Endothelial cell of umbilical vein (primary cell): ENCODE results near the gene TOMM20. TPM values are rescaled to one million over a fixed set of nuclear protein-coding genes. Genes with fewer than 3 reads are reported as not detected.

Experiments used
- BruUV-seq: library from RNA; stranded (reverse); fragments of 400-500 nt; replicated peaks from 2 replicates; lab custom pipeline; 2021; lab: Mats Ljungman, UMichigan
- CTCF ChIA-PET: fragments of 300-600, 350-600 bp; sonication (Branson Sonifier 250); formaldehyde crosslinking; loops from one replicate; lab custom pipeline; 2021; ENCODE audit warnings: antibody characterized with exemption, inconsistent platforms; lab: Charles Lee
- POLR2A ChIA-PET: fragments of 300-600, 350-600 bp; sonication (Branson Sonifier 250); formaldehyde crosslinking; loops from one replicate; lab custom pipeline; 2021; ENCODE audit warnings: antibody characterized with exemption, inconsistent platforms; lab: Charles Lee
- DNase-seq: peaks from one replicate; pipeline ENCODE4 v3.0.0-alpha.2; 2011; ENCODE audit warnings: low read depth, low spot score
- FAIRE-seq: peaks from 2 replicates; lab custom pipeline; 2011; peaks lifted over from hg19 to GRCh38; lab: Jason Lieb, UNC
- H2AFZ ChIP-seq: 2 replicates; pipeline ENCODE4 v1.6.0; 2012; ENCODE audit warnings: low read depth, low read length, control low read depth, inconsistent platforms
- H3K27ac ChIP-seq: 2 replicates; pipeline ENCODE4 v1.5.1; 2011; ENCODE audit warnings: low read depth, mild to moderate bottlenecking, control low read depth, low read length, moderate library complexity; ENCODE audit not compliant: insufficient read depth
- H3K27me3 ChIP-seq, 2 experiments: 2 replicates each; pipeline versions ENCODE4 v1.6.0 to v1.6.1; 2011; ENCODE audit warnings: low read length in 2 of 2, mixed read lengths in 1 of 2; ENCODE audit not compliant: control insufficient read depth in 2 of 2, insufficient read depth in 2 of 2
- H3K36me3 ChIP-seq, 2 experiments: 2 replicates in 1 of 2; 3 replicates in 1 of 2; pipeline ENCODE4 v1.5.1; 2011; ENCODE audit warnings: low read length in 2 of 2, mild to moderate bottlenecking in 1 of 2, moderate library complexity in 1 of 2; ENCODE audit not compliant: control insufficient read depth in 2 of 2, insufficient read depth in 2 of 2; ENCODE audit errors: extremely low read depth in 1 of 2
- H3K4me1 ChIP-seq: 3 replicates; pipeline ENCODE4 v1.5.1; 2011; ENCODE audit warnings: mild to moderate bottlenecking, low read length; ENCODE audit not compliant: control insufficient read depth, insufficient read depth; ENCODE audit errors: extremely low read depth
- H3K4me2 ChIP-seq: 2 replicates; pipeline ENCODE4 v1.6.1; 2011; ENCODE audit warnings: low read length, control low read depth, mixed read lengths; ENCODE audit not compliant: insufficient read depth
- H3K4me3 ChIP-seq, 3 experiments: fragments of 200-600 bp in 1 of 3; sonication (generic), shearing (Covaris generic) in 1 of 3; replicated peaks in 1 of 3; 2 replicates each; pipeline ENCODE4 v1.5.1; 2011 to 2016; ENCODE audit warnings: control low read depth in 3 of 3, low read length in 3 of 3, mild to moderate bottlenecking in 2 of 3, inconsistent platforms in 1 of 3, low read depth in 1 of 3, moderate library complexity in 1 of 3; ENCODE audit not compliant: insufficient read depth in 1 of 3
- H3K79me2 ChIP-seq: 2 replicates; pipeline ENCODE4 v1.6.0; 2012; ENCODE audit warnings: low read length, inconsistent platforms; ENCODE audit not compliant: control insufficient read depth, insufficient read depth
- H3K9ac ChIP-seq: replicated peaks from 2 replicates; pipeline ENCODE3; 2011; ENCODE audit warnings: low read length, control low read depth; ENCODE audit not compliant: insufficient read depth; ENCODE audit errors: extremely low read depth
- H3K9me1 ChIP-seq: replicated peaks from 3 replicates; pipeline ENCODE4 v1.6.0; 2011; ENCODE audit warnings: mild to moderate bottlenecking, low read length; ENCODE audit not compliant: control insufficient read depth, insufficient read depth; ENCODE audit errors: extremely low read depth
- H3K9me3 ChIP-seq: replicated peaks from 2 replicates; pipeline ENCODE4 v1.5.1; 2012; ENCODE audit warnings: low read length, inconsistent platforms; ENCODE audit not compliant: control insufficient read depth, insufficient read depth
- H4K20me1 ChIP-seq: replicated peaks from 2 replicates; pipeline ENCODE3; 2011; ENCODE audit warnings: mild to moderate bottlenecking, low read length; ENCODE audit not compliant: control insufficient read depth, insufficient read depth; ENCODE audit errors: extremely low read depth
- MAX ChIP-seq: IDR thresholded peaks from 2 replicates; pipeline ENCODE4 v1.6.1; 2011; ENCODE audit not compliant: insufficient read depth, insufficient read length
- MYC ChIP-seq: IDR thresholded peaks from one replicate; pipeline ENCODE4 v1.6.1; 2011; ENCODE audit warnings: mild to moderate bottlenecking, low read depth, low read length
- POLR2A ChIP-seq: IDR thresholded peaks from 2 replicates; pipeline ENCODE4 v1.6.1; 2012; ENCODE audit warnings: low read depth, mild to moderate bottlenecking, control low read depth, low read length
- POLR2AphosphoS5 ChIP-seq: IDR thresholded peaks from 2 replicates; pipeline ENCODE4 v1.6.1; 2012; ENCODE audit warnings: low read depth, mild to moderate bottlenecking, control low read depth, low read length, moderate library complexity; ENCODE audit not compliant: insufficient read depth
- dilution Hi-C: fragments of 300-500 bp; cut with MboI; formaldehyde crosslinking; loops from one replicate; pipeline ENCODE4 v1.15.0; 2019; ENCODE audit warnings: low sequenced_read_pairs; ENCODE audit not compliant: extremely low pct_ligation_motif_present
- intact Hi-C: fragments of 100-400 bp; cut with micrococcal nuclease; formaldehyde crosslinking; loops from one replicate; pipeline ENCODE4 v1.10.0; 2022
- polyA plus RNA-seq, 4 experiments: library from polyadenylated mRNA; depleted of rRNA in 3 of 4; stranded (reverse) in 3 of 4; unstranded in 1 of 4; fragments of >200 nt; gene quantifications; 2 replicates each; pipeline versions ENCODE4 v1.2.1 to v1.2.3, GENCODE V29; 2011 to 2012; ENCODE audit warnings: missing spikeins in 1 of 4
- total RNA-seq: library from RNA; stranded (reverse); gene quantifications from 2 replicates; pipeline ENCODE4 v1.2.3, GENCODE V29; 2021

TOMM20 gene
- total and polyA plus RNA-seq, 2 donors (not counting 3 experiments of a cell fraction or from before 2014, with no cell fraction given) = 42.5 to 98.4 TPM

DNA sequence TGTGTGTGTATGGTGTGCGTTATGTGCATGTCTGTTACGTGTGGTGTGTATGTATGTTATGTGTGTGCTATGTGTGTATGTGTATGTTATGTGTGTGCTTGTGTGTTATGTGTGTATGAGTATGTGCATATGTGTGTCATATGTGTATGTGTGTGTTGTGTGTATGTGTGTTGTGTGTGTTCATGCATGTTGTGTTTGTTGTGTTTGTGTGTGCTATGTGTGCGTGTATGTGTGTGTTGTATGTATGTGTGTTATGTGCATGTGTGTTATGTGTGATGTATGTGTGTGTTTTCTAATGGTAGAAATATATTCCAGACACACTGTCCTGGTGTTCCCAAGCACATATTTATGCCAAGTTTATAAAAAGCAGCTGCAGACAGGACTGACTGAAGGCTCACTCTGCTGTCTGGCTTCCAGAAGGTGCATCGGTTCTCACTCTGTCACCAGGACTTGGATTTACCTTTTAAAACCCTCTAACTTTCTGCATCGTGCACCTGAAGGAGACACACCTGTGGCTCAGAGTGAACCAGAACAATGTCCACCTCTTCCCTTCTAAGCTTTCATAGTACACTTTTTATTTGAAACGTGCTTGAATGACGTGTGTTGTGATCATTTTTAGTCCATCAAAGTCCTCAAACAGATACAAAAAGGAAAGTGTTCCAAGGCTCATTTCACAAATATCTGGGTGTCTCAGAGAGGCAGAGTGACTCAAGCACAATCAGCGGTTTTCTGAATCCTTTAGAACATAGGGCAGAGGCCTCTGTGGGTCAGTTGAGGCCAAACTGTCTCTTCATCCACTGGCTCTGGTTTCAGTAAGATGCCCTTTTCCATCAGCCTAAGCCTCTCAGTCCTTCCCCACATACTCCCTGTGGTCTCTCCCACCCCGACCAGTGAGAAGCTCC is 49.9 kb downstream of the TOMM20 start:
- Histone ChIP-seq H3K4me1 (peaks cover 38% of the 10 kb centered on the region), H3K9me3 (no peaks in the 10 kb centered on the region), H3K27ac (no peak overlapping the region), H3K79me2 (no peaks in the 10 kb centered on the region), H3K27me3 (no peaks in the 10 kb centered on the region), H4K20me1 (no peaks in the 10 kb centered on the region), H3K9me1 (no peaks in the 10 kb centered on the region), H2AFZ (no peak overlapping the region), H3K4me2 (no peak overlapping the region), H3K9ac (no peak overlapping the region), H3K36me3 (no peaks in the 10 kb centered on the region), H3K4me3 (no peak overlapping the region)
- FAIRE-seq (no peak), DNase-seq (no peak)
- BruUV-seq = no TSS peak
- POLR2A ChIA-PET = interaction anchor here (0.6 kb wide), 1 partner anchor 133 kb away, joined by 4 read pairs; no protein-coding TSS in a partner anchor
- CTCF ChIA-PET = interaction anchor here (1.3 to 1.8 kb wide), 4 partner anchors 67 to 579 kb away, joined by 3 to 5 read pairs (median 4); no protein-coding TSS in a partner anchor
- dilution Hi-C loops = loop anchor here (10.0 kb wide), 2 partner anchors 354 to 474 kb away; no protein-coding TSS in a partner anchor
- TF ChIP-seq POLR2AphosphoS5 (no peak), MYC (no peak), POLR2A (no peak), MAX (no peak)
- intact Hi-C loops = no loop called here
